Measurements from ENCODE around the gene P3H3. TPM values are rescaled to one million over a fixed set of nuclear protein-coding genes. Genes with fewer than 3 reads are reported as not detected.

Gene P3H3
- total and polyA plus RNA-seq, 2 of the 4 experiments (the other 2 are of a cell fraction) = 27.8 to 83.9 TPM

- TF ChIP-seq CEBPB (IDR thresholded peaks at IDR 0.05; ENCODE audit: low read depth, low read length) = no peak
- TF ChIP-seq POLR2A (IDR thresholded peaks at IDR 0.05; ENCODE audit: low read depth, low read length) = no peak
Measured at GRCh38 chr12:6826734-6827436, 1.3 kb upstream of the P3H3 start (continued).

DNA sequence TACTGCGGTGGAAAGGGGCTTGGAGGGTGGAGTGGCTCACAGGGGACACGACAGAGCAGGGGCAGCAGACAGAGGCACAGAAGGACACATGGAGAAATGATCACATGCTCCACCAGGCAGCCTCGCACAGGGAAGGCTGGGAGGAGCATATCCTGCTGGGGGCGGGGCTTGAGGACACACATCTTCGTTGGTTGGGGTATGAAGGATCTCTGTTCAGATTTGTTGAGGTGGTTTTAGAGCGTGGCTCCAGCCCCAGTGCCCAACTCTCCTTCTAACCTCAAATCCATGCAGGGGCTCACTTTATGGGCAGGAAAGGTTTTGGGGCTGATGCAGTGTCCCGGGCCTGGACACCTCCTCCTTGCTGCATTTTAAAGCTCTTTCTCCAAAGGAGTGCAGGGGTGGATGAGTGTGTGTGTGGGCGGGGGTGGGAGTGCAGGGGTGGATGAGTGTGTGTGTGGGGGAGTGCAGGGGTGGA lies 733 bp upstream of the P3H3 start:
- TF ChIP-seq NFE2L2 (IDR thresholded peaks at IDR 0.05; ENCODE audit: low read depth, low read length) = no peak
- TF ChIP-seq USF2 (IDR thresholded peaks at IDR 0.05; ENCODE audit: low read depth, low read length) = peak; percentile 85
- no peak for TF ChIP-seq BHLHE40 (IDR thresholded peaks at IDR 0.05; ENCODE audit: low read depth, low read length)
- TF ChIP-seq CEBPB (IDR thresholded peaks at IDR 0.05; ENCODE audit: low read depth, low read length) = no peak
- peak; percentile 71; the same call in 1 of the 2 replicates for TF ChIP-seq MXI1 (IDR thresholded peaks at IDR 0.05; ENCODE audit: borderline replicate concordance, low read depth, low read length)
- no peak for TF ChIP-seq POLR2A (IDR thresholded peaks at IDR 0.05; ENCODE audit: low read depth, low read length)
- TF ChIP-seq MAFK (IDR thresholded peaks at IDR 0.05; ENCODE audit: low read depth, low read length) = no peak
- Histone ChIP-seq H3K79me1 (ENCODE audit: low read depth in 1 of 2, low read length in 2 of 2) (peaks cover 11 to 66% of the 10 kb centered on the region in 2 experiments), H3K4me2 (ENCODE audit: low read depth, low read length) (peak overlapping the region; percentile 80), H3K4ac (ENCODE audit: low read depth, low read length) (peak overlapping the region; percentile 97), H3K36me3 (ENCODE audit: control insufficient read depth, insufficient read depth, low read length) (peaks cover 21% of the 10 kb centered on the region), H2BK20ac (ENCODE audit: low read depth, low read length) (no peak overlapping the region), H3K56ac (ENCODE audit: extremely low read depth, insufficient read depth, low read length) (no peak overlapping the region), H3K4me1 (ENCODE audit: control insufficient read depth, insufficient read depth, low read length) (peaks cover 15% of the 10 kb centered on the region), H2AK9ac (replicated peaks; ENCODE audit: low read depth, low read length, poor library complexity) (peak overlapping the region; percentile 93), H3K9me1 (ENCODE audit: insufficient read depth, low read length) (peaks cover 6% of the 10 kb centered on the region), H3K9ac (ENCODE audit: low read depth, low read length) (peak overlapping the region; percentile 55), H4K5ac (ENCODE audit: low read depth, low read length) (no peak overlapping the region), H2AFZ (replicated peaks; ENCODE audit: low read length, poor library complexity) (peak overlapping the region; percentile 89), H4K20me1 (ENCODE audit: insufficient read depth, low read length) (peaks cover 9% of the 10 kb centered on the region; the same call in 1 of the 2 replicates), H3K14ac (replicated peaks; ENCODE audit: low read depth, low read length) (peak overlapping the region; percentile 98), H3K23ac (ENCODE audit: low read depth, low read length) (peak overlapping the region; percentile 83; the same call in 1 of the 2 replicates), H3K27me3 (ENCODE audit: control insufficient read depth, insufficient read depth, low read length) (no peaks in the 10 kb centered on the region; the same call in 1 of the 2 replicates), H2BK120ac (ENCODE audit: low read depth, low read length) (peak overlapping the region; percentile 85; the same call in 1 of the 2 replicates), H4K91ac (ENCODE audit: insufficient read depth, low read depth, low read length) (peak overlapping the region; percentile 88), H3K4me3 (ENCODE audit: insufficient read depth, low read depth, low read length) (no peak overlapping the region), H3K27ac (ENCODE audit: insufficient read depth, low read length) (peak overlapping the region; percentile 63), H2BK15ac (ENCODE audit: low read depth, low read length) (no peak overlapping the region), H2AK5ac (ENCODE audit: low read depth, low read length) (peak overlapping the region; percentile 97), H3K9me3 (ENCODE audit: control insufficient read depth, insufficient read depth, low read length) (no peaks in the 10 kb centered on the region), H3K18ac (ENCODE audit: low read depth, low read length) (no peak overlapping the region), H4K8ac (ENCODE audit: low read depth in 2 of 2, low read length in 2 of 2) (peak overlapping the region; percentile 3 to 89), H2BK5ac (ENCODE audit: low read depth, low read length, poor library complexity, severe bottlenecking) (peak overlapping the region; percentile 71)
- CTCF ChIA-PET = no interaction called here
- DNase-seq (peak; percentile 79), ATAC-seq (ENCODE audit: low read depth) (peak; percentile 56)
- BruUV-seq (replicated peaks) = no TSS peak
- in situ Hi-C loops (cut with MboI; ENCODE audit: low sequenced_read_pairs) (loop anchor here (5.0 to 10.0 kb wide), 2 partner anchors 75 to 213 kb away; partner anchors contain the start of gene MLF2), dilution Hi-C loops (cut with HindIII; ENCODE audit: low sequenced_read_pairs, unreplicated experiment) (no loop called here), intact Hi-C loops (cut with micrococcal nuclease) (loop anchor here (5.0 kb wide), 1 partner anchor 140 kb away; the partner anchor contains the start of gene ZNF384)
- WGBS, 2 experiments (ENCODE audit: extremely low coverage in 2 of 2, insufficient read length in 1 of 2) = no CpG with 5 or more reads among the region's 8 CpGs
- POLR2A ChIA-PET (ENCODE audit: unreplicated experiment) = interaction anchor here (0.8 kb wide), 1 partner anchor 257 kb away, joined by 3 read pairs; no protein-coding TSS in a partner anchor
